Measurements from ENCODE around the gene PDX1. TPM values are rescaled to one million over a fixed set of nuclear protein-coding genes. Genes with fewer than 3 reads are reported as not detected.

Gene PDX1
- total and polyA plus RNA-seq, 2 of the 13 experiments (the other 11 are each of a cell fraction or from before 2014, with no cell fraction given) = 0.07 TPM; not detected in 1

GRCh38 chr13:27960362-27961226, 40.8 kb downstream of the PDX1 start (continued):
- TF ChIP-seq NFE2L2 (IDR thresholded peaks at IDR 0.05; ENCODE audit: low read length) (no peak), ZZZ3 (CRISPR knock-in tag; IDR thresholded peaks at IDR 0.05; ENCODE audit: borderline replicate concordance) (peak; percentile 71; the same call in 1 of the 2 replicates), PAWR (CRISPR knock-in tag; IDR thresholded peaks at IDR 0.05; ENCODE audit: borderline replicate concordance) (0 out of 2 replicates have a peak, but pooled peaks have one; percentile 28), HNRNPLL (IDR thresholded peaks at IDR 0.05; ENCODE audit: low read depth, low read length, poor library complexity, severe bottlenecking) (peak; percentile 96), NR3C1 (CRISPR knock-in tag; IDR thresholded peaks at IDR 0.05) (no peak), MTA3 (CRISPR knock-in tag; IDR thresholded peaks at IDR 0.05) (no peak), MEF2D (CRISPR knock-in tag; IDR thresholded peaks at IDR 0.05) (peak; percentile 81), SNAPC2 (CRISPR knock-in tag; IDR thresholded peaks at IDR 0.05) (no peak), ZNF276 (CRISPR knock-in tag; IDR thresholded peaks at IDR 0.05; ENCODE audit: low read depth) (0 out of 2 replicates have a peak, but pooled peaks have one; percentile 52), SRSF1 (optimal IDR thresholded peaks at IDR 0.05; ENCODE audit: low read depth, low read length) (no peak), ZBTB43 (CRISPR knock-in tag; conservative IDR thresholded peaks at IDR 0.05) (peak; percentile 92; the same call in 1 of the 2 replicates), ZNF256 (CRISPR knock-in tag; conservative IDR thresholded peaks at IDR 0.05) (0 out of 2 replicates have a peak, but pooled peaks have one; percentile 30), MLXIP (CRISPR knock-in tag; IDR thresholded peaks at IDR 0.05; ENCODE audit: borderline replicate concordance) (0 out of 2 replicates have a peak, but pooled peaks have one; percentile 12), RBFOX2 (IDR thresholded peaks at IDR 0.05; ENCODE audit: low read depth, low read length) (peak; percentile 61), POGZ (CRISPR knock-in tag; IDR thresholded peaks at IDR 0.05) (peak; percentile 82), KMT2A (CRISPR knock-in tag; IDR thresholded peaks at IDR 0.05) (peak; percentile 77), TMF1 (CRISPR knock-in tag; IDR thresholded peaks at IDR 0.05; ENCODE audit: low read depth) (no peak), ZSCAN29 (CRISPR knock-in tag; conservative IDR thresholded peaks at IDR 0.05) (peak; percentile 75; the same call in 1 of the 2 replicates), ZNF761 (CRISPR knock-in tag; conservative IDR thresholded peaks at IDR 0.05) (peak; percentile 55; the same call in 1 of the 2 replicates)
